Upper lobe of left lung (tissue), 6 donors: Measurements from ENCODE around the gene ANKHD1. TPM values are rescaled to one million over a fixed set of nuclear protein-coding genes. Genes with fewer than 3 reads are reported as not detected.
"Not testable (repeated sequence)": the region's sequence is repeated elsewhere in the genome, so short reads cannot be mapped to it uniquely, and the experiment has no call there.

ENCODE experiments used
- ATAC-seq, 2 donors: fragments of 200-7000 bp; cut with Tn5 transposase; one replicate each; pipeline ENCODE4 v1.9.1; 2022; ENCODE audit warnings: mild to moderate bottlenecking in 2 of 2, moderate library complexity in 2 of 2; ENCODE audit not compliant: low FRiP score in 2 of 2
- DNase-seq, 2 donors: peaks; one replicate each; pipeline ENCODE4 v3.0.0-alpha.2; 2019 to 2020
- H3K27ac ChIP-seq, 4 donors: fragments of 200-600 bp; sonication (generic); one replicate each; pipeline ENCODE4 v1.5.1; 2016 to 2019
- H3K27me3 ChIP-seq, 4 donors: fragments of 200-600 bp; sonication (generic); one replicate each; pipeline ENCODE4 v1.5.1; 2017 to 2019
- H3K36me3 ChIP-seq, 4 donors: fragments of 200-600 bp; sonication (generic); one replicate each; pipeline ENCODE4 v1.5.1; 2016 to 2019
- H3K4me1 ChIP-seq, 4 donors: fragments of 200-600 bp; sonication (generic); one replicate each; pipeline ENCODE4 v1.5.1; 2018 to 2019
- H3K4me3 ChIP-seq, 4 donors: fragments of 200-600 bp; sonication (generic); one replicate each; pipeline ENCODE4 v1.5.1; 2017 to 2019; ENCODE audit warnings: mild to moderate bottlenecking in 2 of 4, moderate library complexity in 1 of 4
- H3K9me3 ChIP-seq, 4 donors: fragments of 200-600 bp; sonication (generic); one replicate each; pipeline ENCODE4 v1.5.1; 2018 to 2019
- EP300 ChIP-seq, 4 donors: sonication (generic); formaldehyde crosslinking; IDR thresholded peaks; one replicate each; pipeline ENCODE4 v1.5.1; 2017; ENCODE audit warnings: antibody characterized with exemption in 4 of 4, control low read depth in 2 of 4
- POLR2A ChIP-seq, 4 donors: fragments of 450-650 bp; IDR thresholded peaks; one replicate each; pipeline ENCODE4 v1.5.1; 2016 to 2017; ENCODE audit warnings: antibody characterized with exemption in 4 of 4, mild to moderate bottlenecking in 2 of 4
- POLR2AphosphoS5 ChIP-seq, 2 donors: sonication (generic); formaldehyde crosslinking; IDR thresholded peaks; one replicate each; pipeline ENCODE4 v1.5.1; 2017; ENCODE audit warnings: antibody characterized with exemption in 2 of 2
- WGBS, 2 donors: methylation state at CpG; one replicate each; pipeline ENCODE4 v1.1.5; 2017 to 2018; 5-methylcytosine and 5-hydroxymethylcytosine counted together
- total RNA-seq, 6 donors: library from RNA; depleted of rRNA in 4 of 6; stranded (reverse); fragments of >200 nt in 4 of 6; gene quantifications; one replicate each; pipeline versions ENCODE4 v1.1.0 to v1.2.1, GENCODE V29; 2016 to 2021
- TF ChIP-seq, protein P1 (sequence below), 6 experiments: fragments of 450-650 bp in 4 of 6; fragments of 200-600 bp in 2 of 6; sonication (generic) in 2 of 6; IDR thresholded peaks; one replicate each; pipeline ENCODE4 v1.5.1; 2016 to 2019; ENCODE audit warnings: antibody characterized with exemption in 6 of 6
- donor health status: DM: no; HTN: no; CAD: no; lungs with moderate emphysema.
- donor health status: DM: no; HTN: yes; CAD: no; lungs with severe emphysema.

ANKHD1 gene
- total RNA-seq, 6 donors from 2014 or later: 97.0 to 338 (median 135) TPM

DNA sequence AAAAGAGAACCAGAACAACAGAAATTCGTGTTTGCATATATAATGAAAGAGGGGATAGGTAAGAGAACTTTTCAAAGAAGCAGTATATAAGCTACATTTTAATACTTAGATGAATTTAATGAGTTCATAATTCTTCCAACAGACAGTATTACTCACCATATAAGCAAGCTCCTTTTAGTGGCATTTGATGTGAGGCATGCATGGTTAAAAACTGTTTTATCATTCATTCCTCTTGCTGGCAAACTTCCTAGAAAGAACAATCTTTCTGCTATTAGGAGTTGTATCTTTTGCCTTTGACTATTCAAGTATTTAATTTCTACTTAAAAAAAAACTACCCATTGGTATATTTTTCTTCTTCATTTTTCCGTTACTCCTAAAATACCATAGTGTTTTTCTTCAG is 80.1 kb downstream of the ANKHD1 start:
- peaks cover 13 to 56% (median 23%) of the 10 kb centered on the region in 4 donors for H3K36me3 ChIP-seq
- TF ChIP-seq POLR2AphosphoS5 (IDR thresholded peaks at IDR 0.05) (no peak), EP300 (IDR thresholded peaks at IDR 0.05) (no peak), POLR2A (IDR thresholded peaks at IDR 0.05) (no peak)
- TF ChIP-seq, protein P1, sequence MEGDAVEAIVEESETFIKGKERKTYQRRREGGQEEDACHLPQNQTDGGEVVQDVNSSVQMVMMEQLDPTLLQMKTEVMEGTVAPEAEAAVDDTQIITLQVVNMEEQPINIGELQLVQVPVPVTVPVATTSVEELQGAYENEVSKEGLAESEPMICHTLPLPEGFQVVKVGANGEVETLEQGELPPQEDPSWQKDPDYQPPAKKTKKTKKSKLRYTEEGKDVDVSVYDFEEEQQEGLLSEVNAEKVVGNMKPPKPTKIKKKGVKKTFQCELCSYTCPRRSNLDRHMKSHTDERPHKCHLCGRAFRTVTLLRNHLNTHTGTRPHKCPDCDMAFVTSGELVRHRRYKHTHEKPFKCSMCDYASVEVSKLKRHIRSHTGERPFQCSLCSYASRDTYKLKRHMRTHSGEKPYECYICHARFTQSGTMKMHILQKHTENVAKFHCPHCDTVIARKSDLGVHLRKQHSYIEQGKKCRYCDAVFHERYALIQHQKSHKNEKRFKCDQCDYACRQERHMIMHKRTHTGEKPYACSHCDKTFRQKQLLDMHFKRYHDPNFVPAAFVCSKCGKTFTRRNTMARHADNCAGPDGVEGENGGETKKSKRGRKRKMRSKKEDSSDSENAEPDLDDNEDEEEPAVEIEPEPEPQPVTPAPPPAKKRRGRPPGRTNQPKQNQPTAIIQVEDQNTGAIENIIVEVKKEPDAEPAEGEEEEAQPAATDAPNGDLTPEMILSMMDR (IDR thresholded peaks at IDR 0.05): no peak
- ATAC-seq (no peak), DNase-seq (no peak)
- H3K27me3 ChIP-seq: no peaks in the 10 kb centered on the region
- WGBS, 2 donors: 79 to 85% methylated on average over 2 of the region's 2 CpGs
- H3K9me3 ChIP-seq: no peaks in the 10 kb centered on the region
- no peak overlapping the region for H3K4me3 ChIP-seq
- H3K27ac ChIP-seq: no peak overlapping the region
- peaks cover 0 to 11% (median 5%) of the 10 kb centered on the region in 4 donors for H3K4me1 ChIP-seq

GRCh38 chr5:140483055-140483454 is 81.4 kb downstream of the ANKHD1 start:
- ATAC-seq (no peak), DNase-seq (no peak)
- TF ChIP-seq EP300 (IDR thresholded peaks at IDR 0.05) (no peak), POLR2AphosphoS5 (IDR thresholded peaks at IDR 0.05) (no peak), POLR2A (IDR thresholded peaks at IDR 0.05) (no peak)
- TF ChIP-seq, protein P1 (IDR thresholded peaks at IDR 0.05): no peak
- Histone ChIP-seq H3K4me3 (no peak overlapping the region), H3K27me3 (no peaks in the 10 kb centered on the region), H3K9me3 (no peaks in the 10 kb centered on the region), H3K4me1 (peaks cover 0 to 11% (median 5%) of the 10 kb centered on the region in 4 donors), H3K27ac (no peak overlapping the region), H3K36me3 (peaks cover 14 to 58% (median 34%) of the 10 kb centered on the region in 4 donors)
- WGBS, 2 donors: 90 to 92% methylated on average over 1 of the region's 1 CpG

- H3K4me1 ChIP-seq, H3K27me3 ChIP-seq, ATAC-seq, DNase-seq, H3K27ac ChIP-seq, H3K9me3 ChIP-seq, H3K4me3 ChIP-seq: not testable (repeated sequence)
- peaks cover 14 to 74% (median 35%) of the 10 kb centered on the region in 4 donors for H3K36me3 ChIP-seq
- WGBS, 2 donors: 89 to 97% methylated on average over 4 of the region's 4 CpGs
Observed at GRCh38 chr5:140488141-140488540, 86.5 kb downstream of the ANKHD1 start.

DNA sequence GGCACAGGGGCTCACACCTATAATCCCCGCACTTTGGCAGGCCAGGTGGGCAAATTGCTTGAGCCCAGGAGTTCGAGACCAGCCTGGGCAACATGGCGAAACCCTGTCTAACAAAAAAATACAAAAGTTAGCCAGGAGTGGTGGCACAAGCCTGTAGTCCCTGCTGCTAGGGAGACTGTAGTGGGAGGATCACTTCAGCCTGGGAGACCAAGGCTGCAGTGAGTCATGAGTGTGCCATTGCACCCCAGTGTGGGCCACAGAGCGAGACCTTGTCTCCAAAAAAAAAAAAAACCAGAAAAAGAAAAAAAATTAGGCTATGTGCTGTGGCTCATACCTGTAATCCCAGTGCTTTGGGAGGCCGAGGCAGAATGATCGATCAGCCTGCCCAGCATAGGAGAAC is 87.3 kb downstream of the ANKHD1 start:
- no peaks in the 10 kb centered on the region for H3K4me1 ChIP-seq
- no peak for ATAC-seq
- no peak overlapping the region for H3K4me3 ChIP-seq
- 98 to 99% methylated on average over 6 of the region's 6 CpGs for WGBS, 2 donors
- DNase-seq: no peak
- TF ChIP-seq EP300 (IDR thresholded peaks at IDR 0.05) (no peak), POLR2AphosphoS5 (IDR thresholded peaks at IDR 0.05) (no peak), POLR2A (IDR thresholded peaks at IDR 0.05) (no peak)
- TF ChIP-seq, protein P1 (IDR thresholded peaks at IDR 0.05): no peak
- H3K9me3 ChIP-seq: no peaks in the 10 kb centered on the region
- H3K27me3 ChIP-seq: no peaks in the 10 kb centered on the region
- H3K36me3 ChIP-seq: peaks cover 14 to 72% (median 33%) of the 10 kb centered on the region in 4 donors
- H3K27ac ChIP-seq: no peak overlapping the region

GRCh38 chr5:140497897-140498296 is 96.3 kb downstream of the ANKHD1 start:
- no peaks in the 10 kb centered on the region for H3K27me3 ChIP-seq
- TF ChIP-seq POLR2A (IDR thresholded peaks at IDR 0.05) (no peak), POLR2AphosphoS5 (IDR thresholded peaks at IDR 0.05) (no peak), EP300 (IDR thresholded peaks at IDR 0.05) (no peak)
- TF ChIP-seq, protein P1 (IDR thresholded peaks at IDR 0.05): no peak
- no peak for ATAC-seq
- no peak overlapping the region for H3K4me3 ChIP-seq
- H3K4me1 ChIP-seq: peaks cover 0 to 4% (median 2%) of the 10 kb centered on the region in 4 donors
- DNase-seq: no peak
- no peaks in the 10 kb centered on the region for H3K9me3 ChIP-seq
- peaks cover 5 to 46% (median 7%) of the 10 kb centered on the region in 4 donors for H3K36me3 ChIP-seq
- no peak overlapping the region for H3K27ac ChIP-seq
